ENCODE results near the gene GUCY1A1. TPM values are rescaled to one million over a fixed set of nuclear protein-coding genes. Genes with fewer than 3 reads are reported as not detected.

Gene GUCY1A1
- total RNA-seq, 1 donor from 2014 or later: 1.5 TPM

GRCh38 chr4:155774033-155774432 lies 107.4 kb downstream of the GUCY1A1 start:
- Histone ChIP-seq H3K4me1 (no peaks in the 10 kb centered on the region), H3K9me3 (ENCODE audit: low read depth) (no peaks in the 10 kb centered on the region), H3F3A (ENCODE audit: low read depth) (no peaks in the 10 kb centered on the region), H2AFZ (replicated peaks) (no peak overlapping the region), H3K9ac (no peak overlapping the region), H4K20me1 (ENCODE audit: low read depth) (no peaks in the 10 kb centered on the region), H3K4me2 (no peak overlapping the region), H3K79me2 (ENCODE audit: low read depth) (no peaks in the 10 kb centered on the region), H3K27ac (no peak overlapping the region), H3K4me3 (no peak overlapping the region), H3K36me3 (no peaks in the 10 kb centered on the region), H3K27me3 (no peaks in the 10 kb centered on the region)
- no peaks in the 10 kb centered on the region for H3K4me1 Mint-ChIP-seq
- H3K27ac Mint-ChIP-seq: no peak overlapping the region
- H3K9me3 Mint-ChIP-seq: no peaks in the 10 kb centered on the region
- DNase-seq (ENCODE audit: low spot score): no peak
- no peak overlapping the region for H3K4me3 Mint-ChIP-seq
- peaks cover 4% of the 10 kb centered on the region for H3K36me3 Mint-ChIP-seq
- peaks cover 2% of the 10 kb centered on the region for H3K27me3 Mint-ChIP-seq (ENCODE audit: insufficient read depth, low read depth)
- no peak for TF ChIP-seq CTCF (IDR thresholded peaks at IDR 0.05)
- TF ChIP-seq EZH2phosphoT487 (IDR thresholded peaks at IDR 0.05): no peak
- no peak for TF ChIP-seq EZH2 (IDR thresholded peaks at IDR 0.05)

- DNase-seq (ENCODE audit: low spot score): no peak
- H3K4me2 ChIP-seq: no peak overlapping the region
- H3K27me3 ChIP-seq: no peaks in the 10 kb centered on the region
- H3F3A ChIP-seq (ENCODE audit: low read depth): no peaks in the 10 kb centered on the region
- Mint-ChIP-seq H3K4me3 (no peak overlapping the region), H3K36me3 (peaks cover 10% of the 10 kb centered on the region), H3K27me3 (ENCODE audit: insufficient read depth, low read depth) (peaks cover 2% of the 10 kb centered on the region), H3K4me1 (no peaks in the 10 kb centered on the region), H3K9me3 (no peaks in the 10 kb centered on the region), H3K27ac (no peak overlapping the region)
- no peaks in the 10 kb centered on the region for H4K20me1 ChIP-seq (ENCODE audit: low read depth)
- no peak overlapping the region for H2AFZ ChIP-seq (replicated peaks)
- H3K36me3 ChIP-seq: no peaks in the 10 kb centered on the region
- no peak overlapping the region for H3K27ac ChIP-seq
- no peaks in the 10 kb centered on the region for H3K4me1 ChIP-seq
- no peak overlapping the region for H3K9ac ChIP-seq
- TF ChIP-seq CTCF (IDR thresholded peaks at IDR 0.05): no peak
- no peak for TF ChIP-seq EZH2phosphoT487 (IDR thresholded peaks at IDR 0.05)
- TF ChIP-seq EZH2 (IDR thresholded peaks at IDR 0.05): no peak
- no peaks in the 10 kb centered on the region for H3K9me3 ChIP-seq (ENCODE audit: low read depth)
- no peak overlapping the region for H3K4me3 ChIP-seq
- H3K79me2 ChIP-seq (ENCODE audit: low read depth): no peaks in the 10 kb centered on the region
These were observed 111.5 kb downstream of the GUCY1A1 start for GRCh38 chr4:155777971-155778735.

- Histone ChIP-seq H3K4me1 (no peaks in the 10 kb centered on the region), H4K20me1 (ENCODE audit: low read depth) (no peaks in the 10 kb centered on the region), H3K36me3 (no peaks in the 10 kb centered on the region), H3F3A (ENCODE audit: low read depth) (no peaks in the 10 kb centered on the region), H3K27me3 (no peaks in the 10 kb centered on the region), H2AFZ (replicated peaks) (no peak overlapping the region), H3K4me2 (no peak overlapping the region), H3K9me3 (ENCODE audit: low read depth) (no peaks in the 10 kb centered on the region), H3K9ac (no peak overlapping the region), H3K27ac (no peak overlapping the region), H3K4me3 (no peak overlapping the region), H3K79me2 (ENCODE audit: low read depth) (no peaks in the 10 kb centered on the region)
- H3K9me3 Mint-ChIP-seq: no peaks in the 10 kb centered on the region
- H3K27ac Mint-ChIP-seq: no peak overlapping the region
- H3K4me3 Mint-ChIP-seq: no peak overlapping the region
- no peak for DNase-seq (ENCODE audit: low spot score)
- no peaks in the 10 kb centered on the region for H3K4me1 Mint-ChIP-seq
- no peaks in the 10 kb centered on the region for H3K27me3 Mint-ChIP-seq (ENCODE audit: insufficient read depth, low read depth)
- peaks cover 12% of the 10 kb centered on the region for H3K36me3 Mint-ChIP-seq
- TF ChIP-seq EZH2phosphoT487 (IDR thresholded peaks at IDR 0.05): no peak
- no peak for TF ChIP-seq CTCF (IDR thresholded peaks at IDR 0.05)
- no peak for TF ChIP-seq EZH2 (IDR thresholded peaks at IDR 0.05)
These were observed 114.1 kb downstream of the GUCY1A1 start for GRCh38 chr4:155780775-155781174.
